ENCODE results near the gene ZGPAT.
"Not testable (repeated sequence)": the region's sequence is repeated elsewhere in the genome, so short reads cannot be mapped to it uniquely, and the experiment has no call there.

DNA sequence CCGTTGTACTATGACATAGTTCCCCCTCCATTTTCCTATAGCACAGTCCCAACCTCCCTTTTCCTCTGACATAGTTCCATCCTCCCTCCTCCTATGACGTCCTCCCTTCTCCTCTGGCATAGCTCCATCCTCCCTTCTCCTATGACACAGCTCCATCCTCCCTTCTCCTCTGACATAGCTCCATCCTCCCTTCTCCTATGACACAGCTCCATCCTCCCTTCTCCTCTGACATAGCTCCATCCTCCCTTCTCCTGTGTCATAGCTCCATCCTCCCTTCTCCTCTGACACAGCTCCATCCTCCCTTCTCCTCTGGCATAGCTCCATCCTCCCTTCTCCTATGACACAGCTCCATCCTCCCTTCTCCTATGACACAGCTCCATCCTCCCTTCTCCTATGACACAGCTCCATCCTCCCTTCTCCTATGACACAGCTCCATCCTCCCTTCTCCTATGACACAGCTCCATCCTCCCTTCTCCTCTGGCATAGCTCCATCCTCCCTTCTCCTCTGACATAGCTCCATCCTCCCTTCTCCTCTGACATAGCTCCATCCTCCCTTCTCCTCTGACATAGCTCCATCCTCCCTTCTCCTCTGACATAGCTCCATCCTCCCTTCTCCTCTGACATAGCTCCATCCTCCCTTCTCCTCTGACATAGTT is 15.3 kb downstream of the ZGPAT start:
- TF ChIP-seq, protein P1, sequence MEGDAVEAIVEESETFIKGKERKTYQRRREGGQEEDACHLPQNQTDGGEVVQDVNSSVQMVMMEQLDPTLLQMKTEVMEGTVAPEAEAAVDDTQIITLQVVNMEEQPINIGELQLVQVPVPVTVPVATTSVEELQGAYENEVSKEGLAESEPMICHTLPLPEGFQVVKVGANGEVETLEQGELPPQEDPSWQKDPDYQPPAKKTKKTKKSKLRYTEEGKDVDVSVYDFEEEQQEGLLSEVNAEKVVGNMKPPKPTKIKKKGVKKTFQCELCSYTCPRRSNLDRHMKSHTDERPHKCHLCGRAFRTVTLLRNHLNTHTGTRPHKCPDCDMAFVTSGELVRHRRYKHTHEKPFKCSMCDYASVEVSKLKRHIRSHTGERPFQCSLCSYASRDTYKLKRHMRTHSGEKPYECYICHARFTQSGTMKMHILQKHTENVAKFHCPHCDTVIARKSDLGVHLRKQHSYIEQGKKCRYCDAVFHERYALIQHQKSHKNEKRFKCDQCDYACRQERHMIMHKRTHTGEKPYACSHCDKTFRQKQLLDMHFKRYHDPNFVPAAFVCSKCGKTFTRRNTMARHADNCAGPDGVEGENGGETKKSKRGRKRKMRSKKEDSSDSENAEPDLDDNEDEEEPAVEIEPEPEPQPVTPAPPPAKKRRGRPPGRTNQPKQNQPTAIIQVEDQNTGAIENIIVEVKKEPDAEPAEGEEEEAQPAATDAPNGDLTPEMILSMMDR (IDR thresholded peaks at IDR 0.05): not testable (repeated sequence)
- TF ChIP-seq POLR2A (IDR thresholded peaks at IDR 0.05): not testable (repeated sequence)

Measured in upper lobe of left lung (tissue), 4 donors.